PFSK-1 (cell line): ENCODE data around the gene IKZF2.

ENCODE experiments used
- FOXP2 ChIP-seq: optimal IDR thresholded peaks from 2 replicates; pipeline ENCODE3; 2011; ENCODE audit warnings: borderline replicate concordance, control low read depth, inconsistent platforms; ENCODE audit not compliant: insufficient read depth; ENCODE audit errors: extremely low read length, extremely low read depth
- POLR2AphosphoS5 ChIP-seq: IDR thresholded peaks from 2 replicates; pipeline ENCODE4 v1.6.1; 2012; ENCODE audit warnings: low read depth, mild to moderate bottlenecking, control low read depth, low read length, moderate library complexity
- REST ChIP-seq, 2 experiments: IDR thresholded peaks; 2 replicates each; pipeline versions ENCODE4 v1.6.1 to v1.8.0; 2011 to 2012; ENCODE audit warnings: low read depth in 2 of 2, low read length in 2 of 2, control low read depth in 1 of 2, inconsistent platforms in 1 of 2, mild to moderate bottlenecking in 1 of 2, moderate library complexity in 1 of 2; ENCODE audit not compliant: insufficient read depth in 1 of 2
- SIN3A ChIP-seq: IDR thresholded peaks from 2 replicates; pipeline ENCODE4 v1.6.1; 2012; ENCODE audit warnings: mild to moderate bottlenecking, low read length, moderate library complexity, borderline replicate concordance; ENCODE audit not compliant: insufficient read depth
- TAF1 ChIP-seq: IDR thresholded peaks from 2 replicates; pipeline ENCODE4 v1.6.1; 2012; ENCODE audit warnings: low read length, control low read depth, borderline replicate concordance; ENCODE audit not compliant: insufficient read depth

The IKZF2 gene

GRCh38 chr2:213149949-213150314 is 1.5 kb downstream of the IKZF2 start:
- TF ChIP-seq POLR2AphosphoS5 (no peak), FOXP2 (no peak), TAF1 (no peak), SIN3A (no peak), REST (IDR thresholded peaks at IDR 0.05; ENCODE audit: insufficient read depth in 1 of 2, low read depth in 2 of 2, low read length in 2 of 2) (no peak)

DNA sequence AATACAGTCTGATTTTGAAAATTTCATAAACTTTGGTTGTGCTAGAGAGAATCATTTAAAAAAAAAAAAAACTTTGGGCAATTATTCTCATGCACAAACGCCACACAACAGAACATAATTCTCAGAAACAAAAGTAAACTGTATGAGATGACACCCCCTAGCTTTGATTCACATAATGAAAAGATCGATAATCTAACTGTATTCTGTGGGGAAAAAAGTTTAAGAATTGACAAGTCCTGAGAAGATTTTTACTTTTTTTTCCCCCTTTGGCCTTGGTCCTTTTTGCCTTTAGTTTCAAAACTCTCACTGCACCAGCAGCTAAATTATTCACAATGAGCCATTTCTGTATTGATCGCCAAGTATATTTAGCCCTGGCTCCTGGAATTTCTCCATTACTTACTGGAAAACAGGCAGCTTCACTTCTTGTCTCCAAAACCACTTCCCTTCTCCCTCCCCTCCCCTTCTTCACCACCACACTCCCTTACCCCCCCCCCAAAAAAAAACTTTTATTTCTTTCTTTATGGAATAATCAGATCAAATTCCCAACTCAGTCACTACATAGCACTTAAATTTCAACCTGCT is 2.0 kb downstream of the IKZF2 start:
- TF ChIP-seq SIN3A (no peak), TAF1 (no peak), REST (IDR thresholded peaks at IDR 0.05; ENCODE audit: insufficient read depth in 1 of 2, low read depth in 2 of 2, low read length in 2 of 2) (no peak), FOXP2 (no peak), POLR2AphosphoS5 (no peak)

DNA sequence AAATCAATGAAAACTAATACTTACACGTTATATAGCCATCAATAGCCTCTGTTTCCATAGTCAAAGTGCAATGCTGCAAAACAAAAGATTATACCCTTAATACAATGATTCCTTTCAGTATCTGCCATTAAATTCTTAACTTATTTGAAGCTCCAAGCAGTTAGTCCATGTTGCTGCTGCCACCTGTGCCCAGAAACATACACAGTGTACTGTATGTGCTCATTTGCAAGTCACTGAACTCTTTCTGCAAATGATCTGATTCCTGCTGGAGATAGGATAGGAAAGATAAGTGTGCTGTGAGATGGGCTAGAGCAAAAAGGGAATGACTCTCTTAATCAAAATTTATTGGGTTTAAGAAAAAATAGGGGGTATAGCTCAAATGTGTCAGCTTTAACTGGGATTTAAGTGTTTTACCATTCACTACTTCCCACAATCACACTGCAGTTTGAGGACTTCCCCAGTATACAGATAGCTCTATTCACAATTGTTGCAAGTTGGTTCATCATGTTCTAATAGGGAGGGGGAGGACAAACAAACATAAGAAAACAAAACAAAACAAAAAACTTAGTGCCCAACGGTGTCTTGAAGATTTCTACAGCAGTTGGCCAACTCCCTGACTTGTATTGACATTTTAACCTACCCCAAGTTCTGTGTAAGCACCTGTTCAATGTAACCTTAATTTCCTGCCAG is 2.7 kb downstream of the IKZF2 start:
- no peak for TF ChIP-seq FOXP2
- no peak for TF ChIP-seq TAF1
- no peak for TF ChIP-seq REST (IDR thresholded peaks at IDR 0.05; ENCODE audit: insufficient read depth in 1 of 2, low read depth in 2 of 2, low read length in 2 of 2)
- no peak for TF ChIP-seq SIN3A
- TF ChIP-seq POLR2AphosphoS5: no peak

DNA sequence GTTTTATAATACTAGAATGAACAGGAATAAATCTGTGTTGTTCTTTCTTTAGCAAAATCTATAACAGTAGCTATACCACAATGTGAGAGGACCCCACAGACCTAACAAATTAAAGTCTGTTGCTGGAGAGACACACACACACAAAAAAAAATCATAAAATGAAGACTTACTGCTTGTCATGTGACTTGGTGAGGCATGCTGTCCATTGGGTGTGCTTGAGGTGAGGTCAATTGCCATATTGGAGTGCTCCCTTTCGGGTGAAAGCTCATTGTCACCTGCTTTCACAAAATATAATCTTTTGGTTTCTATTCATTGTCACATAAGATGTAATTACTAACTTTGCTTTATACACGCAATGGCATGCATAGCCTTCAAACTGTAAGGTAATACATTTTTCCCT is 3.9 kb downstream of the IKZF2 start:
- no peak for TF ChIP-seq TAF1
- TF ChIP-seq POLR2AphosphoS5: no peak
- TF ChIP-seq REST (IDR thresholded peaks at IDR 0.05; ENCODE audit: insufficient read depth in 1 of 2, low read depth in 2 of 2, low read length in 2 of 2): no peak
- TF ChIP-seq FOXP2: no peak
- TF ChIP-seq SIN3A: no peak
